ENCODE data around the gene NRXN3.

Gene NRXN3

GRCh38 chr14:79274641-79275291, 1104.6 kb downstream of the NRXN3 start:
- no peak for DNase-seq

- no peak for DNase-seq
Observed at GRCh38 chr14:79275292-79275655, 1105.1 kb downstream of the NRXN3 start.

- DNase-seq = no peak
Observed at GRCh38 chr14:79278286-79278797, 1108.2 kb downstream of the NRXN3 start.

- no peak for DNase-seq
Observed at GRCh38 chr14:79278798-79279644, 1108.8 kb downstream of the NRXN3 start.

- DNase-seq = no peak
Observed at GRCh38 chr14:79279645-79280597, 1109.7 kb downstream of the NRXN3 start.

GRCh38 chr14:79281244-79282152, 1111.3 kb downstream of the NRXN3 start:
- no peak for DNase-seq

GRCh38 chr14:79284621-79285020, 1114.4 kb downstream of the NRXN3 start:
- no peak for DNase-seq

- no peak for DNase-seq
Observed at GRCh38 chr14:79285263-79285662, 1115.1 kb downstream of the NRXN3 start.

- no peak for DNase-seq
Observed at GRCh38 chr14:79287976-79288375, 1117.8 kb downstream of the NRXN3 start.

GRCh38 chr14:79293482-79294177, 1123.5 kb downstream of the NRXN3 start:
- DNase-seq = no peak

- no peak for DNase-seq
Observed at GRCh38 chr14:79294499-79294898, 1124.3 kb downstream of the NRXN3 start.

GRCh38 chr14:79295385-79295784, 1125.2 kb downstream of the NRXN3 start:
- no peak for DNase-seq

GRCh38 chr14:79298373-79298772, 1128.2 kb downstream of the NRXN3 start:
- no peak for DNase-seq

GRCh38 chr14:79299162-79299561, 1129.0 kb downstream of the NRXN3 start:
- DNase-seq = no peak

- no peak for DNase-seq
Observed at GRCh38 chr14:79304279-79304678, 1134.1 kb downstream of the NRXN3 start.

GRCh38 chr14:79306546-79306945, 1136.4 kb downstream of the NRXN3 start:
- no peak for DNase-seq

GRCh38 chr14:79318371-79318770, 1148.2 kb downstream of the NRXN3 start:
- no peak for DNase-seq

GRCh38 chr14:79320561-79320960, 1150.4 kb downstream of the NRXN3 start:
- no peak for DNase-seq

GRCh38 chr14:79321070-79321469, 1150.9 kb downstream of the NRXN3 start:
- no peak for DNase-seq

- DNase-seq = no peak
Observed at GRCh38 chr14:79325071-79325470, 1154.9 kb downstream of the NRXN3 start.

GRCh38 chr14:79325557-79325956, 1155.4 kb downstream of the NRXN3 start:
- no peak for DNase-seq
